SK-N-MC (cell line): ENCODE results near the gene AGRP.

Source experiments
- EZH2 ChIP-seq: fragments of 200-600 bp; sonication (generic); IDR thresholded peaks from one replicate; pipeline ENCODE4 v1.6.1; 2017; ENCODE audit warnings: antibody characterized with exemption
- POLR2AphosphoS5 ChIP-seq: IDR thresholded peaks from 2 replicates; pipeline ENCODE4 v1.6.1; 2012; ENCODE audit warnings: mild to moderate bottlenecking, low read depth, low read length, borderline replicate concordance

DNA sequence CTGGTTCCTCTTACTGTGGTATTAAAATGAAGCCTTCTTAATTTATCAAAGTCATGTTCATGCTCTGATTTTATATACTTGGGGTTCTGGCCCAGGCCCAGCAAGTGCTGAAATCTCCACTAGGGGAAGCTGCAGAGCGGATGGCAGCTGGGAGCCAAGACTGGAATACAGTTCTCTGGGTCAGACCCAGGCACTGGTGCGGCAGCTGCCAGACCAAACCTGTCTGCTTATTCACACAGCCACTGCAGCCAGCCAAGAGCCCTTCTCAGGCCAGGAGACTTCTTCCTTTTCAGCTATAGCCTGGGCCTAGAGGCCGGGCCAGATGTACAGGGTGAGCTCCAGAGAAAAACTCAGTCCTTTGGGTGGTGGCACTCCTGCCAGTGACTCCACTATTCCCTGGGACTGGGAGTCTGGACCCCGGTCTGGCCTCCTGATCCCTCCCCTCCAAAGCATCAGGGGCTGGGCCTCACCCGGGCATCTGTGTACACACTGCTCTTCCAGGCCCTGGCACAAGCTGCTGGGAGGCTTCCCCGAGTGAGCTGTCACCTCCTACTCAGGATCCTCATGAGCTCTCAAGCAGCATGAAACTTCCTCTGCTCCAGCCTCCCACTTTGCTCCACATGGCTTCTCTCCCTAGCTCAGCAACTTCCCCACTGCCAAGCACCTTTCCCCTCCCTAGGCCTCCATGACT is 26.8 kb downstream of the AGRP start:
- TF ChIP-seq EZH2: no peak
- TF ChIP-seq POLR2AphosphoS5: no peak
